Astrocyte of the spinal cord (primary cell): ENCODE data around the gene CTIF.

Experiments
- DNase-seq: peaks from one replicate; pipeline ENCODE4 v3.0.0; 2011; ENCODE audit warnings: low read depth, low spot score
- H3K4me3 ChIP-seq: 2 replicates; pipeline ENCODE4 v1.5.1; 2011; ENCODE audit warnings: low read depth, mild to moderate bottlenecking, low read length, moderate library complexity
- in situ Hi-C: cut with HindIII; loops from 2 replicates; pipeline ENCODE4 v1.10.0; 2017; ENCODE audit warnings: low sequenced_read_pairs
- TF ChIP-seq, protein P1 (sequence below): IDR thresholded peaks from 2 replicates; pipeline ENCODE4 v1.5.1; 2012; ENCODE audit warnings: low read depth, mild to moderate bottlenecking, low read length, inconsistent platforms

CTIF gene

DNA sequence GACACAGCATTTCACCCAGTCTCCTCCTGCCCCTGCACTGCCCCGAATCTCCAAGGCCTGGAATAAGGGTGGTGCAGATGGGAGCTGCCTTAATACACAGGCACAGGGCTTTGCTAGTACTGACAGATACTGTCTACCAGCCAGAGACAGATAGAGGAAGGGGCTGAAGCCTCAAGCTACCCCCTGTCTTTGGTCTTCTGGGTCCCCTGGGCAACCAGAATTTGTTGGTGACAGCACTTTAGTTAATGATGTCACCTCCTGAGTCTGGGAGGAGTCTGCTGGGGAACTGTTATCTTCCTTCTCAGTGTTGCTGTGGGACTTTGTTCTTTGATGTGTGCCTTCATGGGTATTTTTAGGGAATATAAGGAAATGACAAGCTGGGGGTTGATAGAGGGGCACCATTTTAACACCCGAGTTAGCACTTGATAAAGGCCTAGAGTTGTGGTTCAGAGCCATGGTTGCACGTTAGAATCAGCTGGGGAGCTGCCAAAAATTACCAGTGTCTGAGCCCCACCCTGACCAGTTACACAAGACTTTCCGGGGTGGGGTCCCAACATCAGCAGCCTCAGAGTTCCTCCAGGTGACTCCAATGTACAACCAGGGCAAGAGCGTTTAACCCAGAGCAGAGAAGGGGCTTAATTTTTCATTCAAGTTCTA lies 275.1 kb downstream of the CTIF start:
- in situ Hi-C loops = no loop called here
- no peak overlapping the region for H3K4me3 ChIP-seq
- no peak for DNase-seq
- TF ChIP-seq, protein P1, sequence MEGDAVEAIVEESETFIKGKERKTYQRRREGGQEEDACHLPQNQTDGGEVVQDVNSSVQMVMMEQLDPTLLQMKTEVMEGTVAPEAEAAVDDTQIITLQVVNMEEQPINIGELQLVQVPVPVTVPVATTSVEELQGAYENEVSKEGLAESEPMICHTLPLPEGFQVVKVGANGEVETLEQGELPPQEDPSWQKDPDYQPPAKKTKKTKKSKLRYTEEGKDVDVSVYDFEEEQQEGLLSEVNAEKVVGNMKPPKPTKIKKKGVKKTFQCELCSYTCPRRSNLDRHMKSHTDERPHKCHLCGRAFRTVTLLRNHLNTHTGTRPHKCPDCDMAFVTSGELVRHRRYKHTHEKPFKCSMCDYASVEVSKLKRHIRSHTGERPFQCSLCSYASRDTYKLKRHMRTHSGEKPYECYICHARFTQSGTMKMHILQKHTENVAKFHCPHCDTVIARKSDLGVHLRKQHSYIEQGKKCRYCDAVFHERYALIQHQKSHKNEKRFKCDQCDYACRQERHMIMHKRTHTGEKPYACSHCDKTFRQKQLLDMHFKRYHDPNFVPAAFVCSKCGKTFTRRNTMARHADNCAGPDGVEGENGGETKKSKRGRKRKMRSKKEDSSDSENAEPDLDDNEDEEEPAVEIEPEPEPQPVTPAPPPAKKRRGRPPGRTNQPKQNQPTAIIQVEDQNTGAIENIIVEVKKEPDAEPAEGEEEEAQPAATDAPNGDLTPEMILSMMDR = no peak

- TF ChIP-seq, protein P1 = no peak
- in situ Hi-C loops = no loop called here
- no peak overlapping the region for H3K4me3 ChIP-seq
- DNase-seq = peak; percentile 23
These were observed 275.8 kb downstream of the CTIF start for GRCh38 chr18:48814490-48815178.

GRCh38 chr18:48815179-48815515 lies 276.3 kb downstream of the CTIF start:
- in situ Hi-C loops = no loop called here
- no peak overlapping the region for H3K4me3 ChIP-seq
- TF ChIP-seq, protein P1 = no peak
- no peak for DNase-seq

DNA sequence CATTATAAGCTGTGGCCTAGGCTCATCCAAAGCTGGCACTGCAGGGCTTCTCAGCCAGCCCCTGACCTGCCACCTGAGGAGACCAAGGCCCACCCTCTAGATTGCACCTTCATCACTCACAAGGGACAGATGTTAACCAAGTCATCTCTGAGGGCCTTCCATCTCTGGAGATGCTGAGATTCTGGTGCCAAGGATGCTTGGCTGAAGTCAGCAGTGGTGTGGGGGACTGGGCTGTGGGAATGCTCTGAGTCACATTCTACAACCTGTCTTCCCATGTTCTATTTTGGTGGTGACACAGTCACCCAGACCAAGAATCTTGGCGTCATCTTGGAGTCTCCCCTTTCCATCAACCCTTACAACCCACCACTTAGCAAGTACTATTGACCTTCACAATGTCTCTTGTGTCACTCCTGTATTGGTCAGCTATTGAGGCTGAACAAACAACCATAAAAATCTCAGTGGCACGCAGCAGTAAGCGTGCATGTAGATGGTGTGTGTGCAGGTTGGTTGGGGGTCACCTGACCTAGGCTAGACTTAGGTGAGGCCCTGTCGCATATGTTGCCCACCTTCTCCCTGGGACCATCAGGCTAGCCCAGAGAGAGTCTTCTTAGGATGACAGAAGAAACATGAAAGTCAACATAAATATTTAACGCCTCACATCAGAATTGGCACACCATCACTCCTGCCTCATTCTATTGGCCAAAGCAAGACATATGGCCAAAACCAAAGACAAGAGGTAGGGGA lies 276.9 kb downstream of the CTIF start:
- DNase-seq = peak; percentile 15
- no peak overlapping the region for H3K4me3 ChIP-seq
- in situ Hi-C loops = no loop called here
- TF ChIP-seq, protein P1 = no peak

- in situ Hi-C loops = no loop called here
- H3K4me3 ChIP-seq = no peak overlapping the region
- no peak for DNase-seq
- TF ChIP-seq, protein P1 = no peak
These were observed 277.7 kb downstream of the CTIF start for GRCh38 chr18:48816554-48816953.

DNA sequence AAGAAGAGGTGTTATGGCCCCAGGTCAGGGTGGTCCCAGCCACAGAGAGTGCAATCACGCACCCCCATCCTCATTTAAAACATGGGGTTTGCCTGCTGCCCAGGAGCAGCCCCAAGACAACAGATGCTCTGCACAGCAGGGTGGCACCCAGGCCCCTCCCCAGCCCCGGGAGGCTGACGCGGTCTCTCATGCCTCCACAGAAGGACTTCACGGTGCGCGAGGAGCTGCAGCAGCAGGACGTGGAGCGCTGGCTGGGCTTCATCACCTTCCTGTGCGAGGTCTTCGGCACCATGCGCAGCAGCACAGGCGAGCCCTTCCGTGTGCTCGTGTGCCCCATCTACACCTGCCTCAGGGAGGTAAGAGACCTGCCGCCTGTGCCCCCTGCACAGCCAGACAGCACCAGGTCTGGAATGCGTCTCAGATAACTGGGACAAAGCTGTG lies 278.2 kb downstream of the CTIF start:
- no peak for DNase-seq
- no peak overlapping the region for H3K4me3 ChIP-seq
- in situ Hi-C loops = no loop called here
- TF ChIP-seq, protein P1 = no peak
